HepG2 (cell line): ENCODE data around the gene OGFR. TPM values are rescaled to one million over a fixed set of nuclear protein-coding genes. Genes with fewer than 3 reads are reported as not detected.

Experiments used
- CBFB ChIP-seq: sonication (generic); formaldehyde crosslinking; IDR thresholded peaks from 2 replicates; pipeline ENCODE4 v1.4.0; 2020; ENCODE audit warnings: missing genetic modification reagents
- JUN ChIP-seq: sonication (generic); formaldehyde crosslinking; IDR thresholded peaks from 2 replicates; pipeline ENCODE4 v1.4.0; 2020; ENCODE audit warnings: mild to moderate bottlenecking, missing genetic modification reagents
- JUNB ChIP-seq: sonication (generic); formaldehyde crosslinking; IDR thresholded peaks from 2 replicates; pipeline ENCODE4 v1.8.0; 2022; ENCODE audit warnings: missing genetic modification reagents, mild to moderate bottlenecking, borderline replicate concordance
- MIER3 ChIP-seq: IDR thresholded peaks from 2 replicates; pipeline ENCODE4 v1.6.1; 2016; ENCODE audit warnings: missing compliant biosample characterization, borderline replicate concordance
- MIXL1 ChIP-seq: IDR thresholded peaks from 2 replicates; pipeline ENCODE4 v1.6.1; 2016
- NR2C2 ChIP-seq: sonication (generic); formaldehyde crosslinking; IDR thresholded peaks from 2 replicates; pipeline ENCODE4 v1.4.0; 2020; ENCODE audit warnings: missing genetic modification reagents, mild to moderate bottlenecking, moderate library complexity, borderline replicate concordance
- RBM39 ChIP-seq: fragments of 200-400 bp; formaldehyde crosslinking; IDR thresholded peaks from one replicate; pipeline ENCODE4 v1.6.1; 2018; ENCODE audit warnings: antibody characterized with exemption, mild to moderate bottlenecking, low read depth, low read length; ENCODE audit not compliant: poor library complexity, severe bottlenecking
- STAG1 ChIP-seq: sonication (generic); formaldehyde crosslinking; IDR thresholded peaks from 2 replicates; pipeline ENCODE4 v1.4.0; 2020; ENCODE audit warnings: missing genetic modification reagents
- STAT5B ChIP-seq: sonication (generic); formaldehyde crosslinking; IDR thresholded peaks from 2 replicates; pipeline ENCODE4 v1.4.0; 2020; ENCODE audit warnings: missing genetic modification reagents
- ZC3H4 ChIP-seq: sonication (generic); formaldehyde crosslinking; IDR thresholded peaks from 2 replicates; pipeline ENCODE4 v1.4.0; 2020; ENCODE audit warnings: missing genetic modification reagents, borderline replicate concordance
- ZFP37 ChIP-seq: sonication (generic); formaldehyde crosslinking; IDR thresholded peaks from 2 replicates; pipeline ENCODE4 v1.4.0; 2020; ENCODE audit warnings: missing genetic modification reagents, borderline replicate concordance
- ZKSCAN5 ChIP-seq: sonication (generic); formaldehyde crosslinking; IDR thresholded peaks from 2 replicates; pipeline ENCODE4 v1.5.1; 2020; ENCODE audit warnings: mild to moderate bottlenecking, missing genetic modification reagents
- ZMAT3 ChIP-seq: sonication (generic); formaldehyde crosslinking; conservative IDR thresholded peaks from 2 replicates; pipeline ENCODE4 v1.7.0; 2021; ENCODE audit warnings: missing genetic modification reagents
- ZNF10 ChIP-seq: sonication (generic); formaldehyde crosslinking; IDR thresholded peaks from 2 replicates; pipeline ENCODE4 v1.4.0; 2020; ENCODE audit warnings: mild to moderate bottlenecking, low read depth, missing genetic modification reagents, borderline replicate concordance
- ZNF136 ChIP-seq: sonication (generic); formaldehyde crosslinking; IDR thresholded peaks from 2 replicates; pipeline ENCODE4 v1.8.1; 2022; ENCODE audit warnings: low read depth, mild to moderate bottlenecking, moderate library complexity, missing genetic modification reagents
- ZNF329 ChIP-seq: sonication (generic); formaldehyde crosslinking; IDR thresholded peaks from 2 replicates; pipeline ENCODE4 v1.9.0; 2021; ENCODE audit warnings: low read depth, mild to moderate bottlenecking, missing genetic modification reagents
- ZNF569 ChIP-seq: sonication (generic); formaldehyde crosslinking; IDR thresholded peaks from 2 replicates; pipeline ENCODE4 v1.5.0; 2020; ENCODE audit warnings: mild to moderate bottlenecking, missing genetic modification reagents, moderate library complexity, borderline replicate concordance
- ZNF607 ChIP-seq: sonication (generic); formaldehyde crosslinking; IDR thresholded peaks from 2 replicates; pipeline ENCODE4 v1.5.1; 2020; ENCODE audit warnings: missing genetic modification reagents, mild to moderate bottlenecking, borderline replicate concordance
- ZNF839 ChIP-seq: sonication (generic); formaldehyde crosslinking; IDR thresholded peaks from 2 replicates; pipeline ENCODE4 v1.4.0; 2020; ENCODE audit warnings: missing genetic modification reagents, mild to moderate bottlenecking, borderline replicate concordance
- ZNF883 ChIP-seq: sonication (generic); formaldehyde crosslinking; IDR thresholded peaks from 2 replicates; pipeline ENCODE4 v1.5.1; 2020; ENCODE audit warnings: mild to moderate bottlenecking, missing genetic modification reagents; ENCODE audit errors: not compliant biosample characterization
- ZZZ3 ChIP-seq: sonication (generic); formaldehyde crosslinking; IDR thresholded peaks from 2 replicates; pipeline ENCODE4 v1.4.0; 2020; ENCODE audit warnings: missing genetic modification reagents, mild to moderate bottlenecking, borderline replicate concordance
- polyA plus RNA-seq, 8 experiments: library from polyadenylated mRNA; depleted of rRNA in 3 of 8; stranded (reverse) in 7 of 8; unstranded in 1 of 8; fragments of >200 nt; fragmentation: Illumina TruSeq in 4 of 8; extraction: Trizol in 4 of 8; gene quantifications; 2 replicates each; pipeline versions ENCODE4 v1.2.1 to v1.2.3, GENCODE V29; 2011 to 2016; ENCODE audit warnings: low read depth in 4 of 8, missing spikeins in 1 of 8, mixed read lengths in 1 of 8; ENCODE audit not compliant: insufficient read depth in 1 of 8
- total RNA-seq, 5 experiments: library from RNA; depleted of rRNA; stranded (reverse); fragments of >200 nt; fragmentation: Illumina TruSeq; extraction: Trizol; gene quantifications; 2 replicates each; pipeline ENCODE4 v1.2.3, GENCODE V29; 2016; ENCODE audit warnings: low read depth in 1 of 5
- TF ChIP-seq, protein P1 (sequence below): sonication (generic); formaldehyde crosslinking; IDR thresholded peaks from 2 replicates; pipeline ENCODE4 v1.8.1; 2022; ENCODE audit warnings: low read depth, mild to moderate bottlenecking, missing genetic modification reagents
- TF ChIP-seq, protein P2 (sequence below): sonication (generic); formaldehyde crosslinking; IDR thresholded peaks from 2 replicates; pipeline ENCODE4 v1.8.1; 2023; ENCODE audit warnings: missing genetic modification reagents, inconsistent platforms, borderline replicate concordance
- TF ChIP-seq, protein P3 (sequence below): sonication (generic); formaldehyde crosslinking; IDR thresholded peaks from 2 replicates; pipeline ENCODE4 v1.5.1; 2020; ENCODE audit warnings: missing genetic modification reagents, mild to moderate bottlenecking, borderline replicate concordance

OGFR gene
- total and polyA plus RNA-seq, 2 of the 13 experiments (the other 11 are each of a cell fraction or from before 2014, with no cell fraction given): 47.7 to 81.8 TPM

DNA sequence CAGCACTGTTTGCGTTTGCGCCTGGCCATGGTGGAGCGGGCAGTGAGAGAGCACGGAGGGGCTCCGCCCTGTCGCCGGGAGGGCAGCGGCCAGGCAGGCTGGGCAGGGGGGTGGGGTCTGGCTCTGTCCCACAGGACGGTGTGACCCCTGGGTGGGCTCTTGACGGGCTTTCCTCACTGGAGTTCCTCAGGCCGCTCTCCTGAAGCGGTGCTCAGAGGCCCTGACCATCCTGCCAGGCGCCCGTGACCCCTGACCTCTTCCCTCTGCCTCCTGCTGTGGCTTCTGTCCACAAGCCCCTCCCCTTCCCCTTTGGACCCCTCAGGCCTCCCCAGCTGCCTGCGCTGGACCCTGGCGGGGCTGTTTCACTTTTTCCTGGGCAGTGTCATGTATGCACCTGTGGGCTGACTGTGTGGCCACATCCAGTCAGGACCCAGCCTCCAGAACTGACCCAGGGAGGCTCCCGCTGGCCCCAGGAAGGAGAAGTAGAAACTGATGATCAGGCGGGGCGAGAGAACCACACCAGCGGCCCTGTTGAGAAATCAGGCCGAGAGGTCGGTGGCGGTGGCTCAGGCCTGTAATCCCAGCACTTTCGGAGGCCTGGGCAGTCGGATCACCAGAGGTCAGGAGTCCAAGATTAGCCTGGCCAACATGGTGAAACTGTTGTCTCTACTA, 1.2 kb downstream of the OGFR start (continued):
- TF ChIP-seq, protein P1, sequence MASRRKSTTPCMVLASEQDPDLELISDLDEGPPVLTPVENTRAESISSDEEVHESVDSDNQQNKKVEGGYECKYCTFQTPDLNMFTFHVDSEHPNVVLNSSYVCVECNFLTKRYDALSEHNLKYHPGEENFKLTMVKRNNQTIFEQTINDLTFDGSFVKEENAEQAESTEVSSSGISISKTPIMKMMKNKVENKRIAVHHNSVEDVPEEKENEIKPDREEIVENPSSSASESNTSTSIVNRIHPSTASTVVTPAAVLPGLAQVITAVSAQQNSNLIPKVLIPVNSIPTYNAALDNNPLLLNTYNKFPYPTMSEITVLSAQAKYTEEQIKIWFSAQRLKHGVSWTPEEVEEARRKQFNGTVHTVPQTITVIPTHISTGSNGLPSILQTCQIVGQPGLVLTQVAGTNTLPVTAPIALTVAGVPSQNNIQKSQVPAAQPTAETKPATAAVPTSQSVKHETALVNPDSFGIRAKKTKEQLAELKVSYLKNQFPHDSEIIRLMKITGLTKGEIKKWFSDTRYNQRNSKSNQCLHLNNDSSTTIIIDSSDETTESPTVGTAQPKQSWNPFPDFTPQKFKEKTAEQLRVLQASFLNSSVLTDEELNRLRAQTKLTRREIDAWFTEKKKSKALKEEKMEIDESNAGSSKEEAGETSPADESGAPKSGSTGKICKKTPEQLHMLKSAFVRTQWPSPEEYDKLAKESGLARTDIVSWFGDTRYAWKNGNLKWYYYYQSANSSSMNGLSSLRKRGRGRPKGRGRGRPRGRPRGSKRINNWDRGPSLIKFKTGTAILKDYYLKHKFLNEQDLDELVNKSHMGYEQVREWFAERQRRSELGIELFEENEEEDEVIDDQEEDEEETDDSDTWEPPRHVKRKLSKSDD: no peak; the same call in 1 of the 2 replicates
- TF ChIP-seq STAG1 (no peak; the same call in 1 of the 2 replicates), ZC3H4 (CRISPR knock-in tag) (no peak), JUN (CRISPR knock-in tag) (peak; percentile 42; the same call in 1 of the 2 replicates), NR2C2 (CRISPR knock-in tag) (peak; percentile 99), ZMAT3 (CRISPR knock-in tag) (peak; percentile 96), ZZZ3 (CRISPR knock-in tag) (peak; percentile 88; the same call in 1 of the 2 replicates), JUNB (CRISPR knock-in tag) (no peak), MIER3 (CRISPR knock-in tag) (peak; percentile 93), ZNF883 (peak; percentile 9), ZNF569 (no peak), RBM39 (peak; percentile 89), ZNF329 (CRISPR knock-in tag) (peak; percentile 79), MIXL1 (CRISPR knock-in tag) (no peak; the same call in 1 of the 2 replicates), ZNF10 (CRISPR knock-in tag) (no peak), ZKSCAN5 (CRISPR knock-in tag) (no peak), ZNF136 (no peak; the same call in 1 of the 2 replicates), ZNF839 (CRISPR knock-in tag) (no peak; the same call in 1 of the 2 replicates), CBFB (peak; percentile 91; the same call in 1 of the 2 replicates), ZNF607 (CRISPR knock-in tag) (peak; percentile 77), ZFP37 (CRISPR knock-in tag) (peak; percentile 82), STAT5B (CRISPR knock-in tag) (no peak; the same call in 1 of the 2 replicates)
- TF ChIP-seq, protein P2, sequence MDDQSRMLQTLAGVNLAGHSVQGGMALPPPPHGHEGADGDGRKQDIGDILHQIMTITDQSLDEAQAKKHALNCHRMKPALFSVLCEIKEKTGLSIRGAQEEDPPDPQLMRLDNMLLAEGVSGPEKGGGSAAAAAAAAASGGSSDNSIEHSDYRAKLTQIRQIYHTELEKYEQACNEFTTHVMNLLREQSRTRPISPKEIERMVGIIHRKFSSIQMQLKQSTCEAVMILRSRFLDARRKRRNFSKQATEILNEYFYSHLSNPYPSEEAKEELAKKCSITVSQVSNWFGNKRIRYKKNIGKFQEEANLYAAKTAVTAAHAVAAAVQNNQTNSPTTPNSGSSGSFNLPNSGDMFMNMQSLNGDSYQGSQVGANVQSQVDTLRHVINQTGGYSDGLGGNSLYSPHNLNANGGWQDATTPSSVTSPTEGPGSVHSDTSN: peak; percentile 79; the same call in 1 of the 2 replicates
- TF ChIP-seq, protein P3, sequence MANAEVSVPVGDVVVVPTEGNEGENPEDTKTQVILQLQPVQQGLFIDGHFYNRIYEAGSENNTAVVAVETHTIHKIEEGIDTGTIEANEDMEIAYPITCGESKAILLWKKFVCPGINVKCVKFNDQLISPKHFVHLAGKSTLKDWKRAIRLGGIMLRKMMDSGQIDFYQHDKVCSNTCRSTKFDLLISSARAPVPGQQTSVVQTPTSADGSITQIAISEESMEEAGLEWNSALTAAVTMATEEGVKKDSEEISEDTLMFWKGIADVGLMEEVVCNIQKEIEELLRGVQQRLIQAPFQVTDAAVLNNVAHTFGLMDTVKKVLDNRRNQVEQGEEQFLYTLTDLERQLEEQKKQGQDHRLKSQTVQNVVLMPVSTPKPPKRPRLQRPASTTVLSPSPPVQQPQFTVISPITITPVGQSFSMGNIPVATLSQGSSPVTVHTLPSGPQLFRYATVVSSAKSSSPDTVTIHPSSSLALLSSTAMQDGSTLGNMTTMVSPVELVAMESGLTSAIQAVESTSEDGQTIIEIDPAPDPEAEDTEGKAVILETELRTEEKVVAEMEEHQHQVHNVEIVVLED (CRISPR knock-in tag): peak; percentile 51; the same call in 1 of the 2 replicates
